HUES48 (cell line): ENCODE results near the gene RUNX1.
"Not testable (repeated sequence)": the region's sequence is repeated elsewhere in the genome, so short reads cannot be mapped to it uniquely, and the experiment has no call there.

Source experiments
- H3K27ac ChIP-seq: one replicate; pipeline ENCODE4 v1.7.0; 2013; ENCODE audit warnings: low read depth, low read length, inconsistent platforms
- H3K27me3 ChIP-seq: 2 replicates; pipeline ENCODE4 v1.6.1; 2013; ENCODE audit warnings: mild to moderate bottlenecking, low read length; ENCODE audit not compliant: control insufficient read depth, insufficient read depth
- H3K36me3 ChIP-seq: 2 replicates; pipeline ENCODE4 v1.6.1; 2013; ENCODE audit warnings: low read length; ENCODE audit not compliant: control insufficient read depth, insufficient read depth
- H3K4me1 ChIP-seq: 2 replicates; pipeline ENCODE4 v1.6.1; 2013; ENCODE audit warnings: mild to moderate bottlenecking, low read length; ENCODE audit not compliant: control insufficient read depth, insufficient read depth
- H3K4me3 ChIP-seq: 2 replicates; pipeline ENCODE4 v1.5.1; 2013; ENCODE audit warnings: mild to moderate bottlenecking, low read depth, low read length
- H3K9ac ChIP-seq: 2 replicates; pipeline ENCODE4 v1.6.1; 2013; ENCODE audit warnings: mild to moderate bottlenecking, low read depth, low read length, moderate library complexity
- H3K9me3 ChIP-seq: 2 replicates; pipeline ENCODE4 v1.6.1; 2013; ENCODE audit warnings: low read length; ENCODE audit not compliant: control insufficient read depth, insufficient read depth

The RUNX1 gene

GRCh38 chr21:35002879-35003722, 46.0 kb downstream of the RUNX1 start:
- Histone ChIP-seq H3K36me3 (no peaks in the 10 kb centered on the region), H3K9ac (no peak overlapping the region), H3K4me1 (no peaks in the 10 kb centered on the region), H3K9me3 (no peaks in the 10 kb centered on the region), H3K27ac (no peak overlapping the region), H3K4me3 (no peak overlapping the region), H3K27me3 (no peaks in the 10 kb centered on the region)

- no peak overlapping the region for H3K9ac ChIP-seq
- H3K9me3 ChIP-seq, result no peaks in the 10 kb centered on the region
- no peak overlapping the region for H3K4me3 ChIP-seq
- H3K36me3 ChIP-seq, result no peaks in the 10 kb centered on the region
- no peak overlapping the region for H3K27ac ChIP-seq
- no peaks in the 10 kb centered on the region for H3K27me3 ChIP-seq
- H3K4me1 ChIP-seq, result no peaks in the 10 kb centered on the region; the same call in 1 of the 2 replicates
Observed at GRCh38 chr21:34999397-34999941, 49.6 kb downstream of the RUNX1 start.

DNA sequence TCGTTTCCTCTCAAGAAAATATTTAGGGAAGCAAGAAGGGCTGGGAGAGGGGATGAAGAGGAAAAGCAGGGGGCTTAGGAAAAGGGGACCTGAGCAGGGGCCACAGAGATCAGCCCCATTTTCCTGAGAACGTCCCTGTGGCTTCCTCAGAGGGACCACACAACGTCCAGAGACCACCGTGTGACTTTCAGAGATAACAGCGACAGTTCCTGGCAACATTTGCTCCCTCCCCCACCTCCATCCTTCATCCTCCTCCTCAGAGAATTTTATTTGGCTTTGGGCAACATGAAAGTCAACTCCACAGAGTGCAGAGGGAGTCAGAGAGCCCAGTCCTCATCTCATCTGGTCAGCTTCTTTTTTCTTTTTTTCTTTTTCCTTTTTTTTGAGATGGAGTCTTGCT, 50.9 kb downstream of the RUNX1 start:
- H3K27me3 ChIP-seq, result no peaks in the 10 kb centered on the region
- H3K4me3 ChIP-seq, result no peak overlapping the region
- H3K9ac ChIP-seq, result no peak overlapping the region
- no peaks in the 10 kb centered on the region for H3K36me3 ChIP-seq
- no peak overlapping the region for H3K27ac ChIP-seq
- H3K4me1 ChIP-seq, result no peaks in the 10 kb centered on the region; the same call in 1 of the 2 replicates
- H3K9me3 ChIP-seq, result no peaks in the 10 kb centered on the region

DNA sequence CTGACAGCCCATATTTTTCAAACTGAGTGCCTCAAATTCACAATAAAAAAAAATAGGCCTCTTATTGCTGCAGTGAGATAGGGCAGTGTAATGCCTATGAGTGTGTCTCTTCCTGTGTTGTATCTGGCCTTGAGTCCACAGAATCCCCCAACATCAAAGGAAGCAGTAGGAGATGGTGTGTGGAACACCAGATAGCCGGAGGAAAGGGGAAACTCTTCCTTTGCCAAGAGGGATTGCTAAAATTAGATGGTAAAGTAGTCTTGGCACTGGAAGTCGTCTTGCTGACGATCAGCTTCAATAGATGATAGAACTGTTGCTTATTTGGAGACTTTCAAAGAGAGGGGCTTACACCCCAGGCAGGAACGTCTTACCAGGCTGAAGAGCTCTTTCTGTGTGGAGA, 51.8 kb downstream of the RUNX1 start:
- H3K9me3 ChIP-seq, result no peaks in the 10 kb centered on the region
- H3K27ac ChIP-seq, result no peak overlapping the region
- no peaks in the 10 kb centered on the region for H3K27me3 ChIP-seq
- H3K36me3 ChIP-seq, result no peaks in the 10 kb centered on the region
- H3K9ac ChIP-seq, result no peak overlapping the region
- H3K4me1 ChIP-seq, result no peaks in the 10 kb centered on the region; the same call in 1 of the 2 replicates
- no peak overlapping the region for H3K4me3 ChIP-seq

GRCh38 chr21:34996304-34997101, 52.6 kb downstream of the RUNX1 start:
- H3K4me3 ChIP-seq, result no peak overlapping the region
- H3K27me3 ChIP-seq, result no peaks in the 10 kb centered on the region
- no peak overlapping the region for H3K9ac ChIP-seq
- H3K36me3 ChIP-seq, result no peaks in the 10 kb centered on the region
- no peak overlapping the region for H3K27ac ChIP-seq
- H3K4me1 ChIP-seq, result no peaks in the 10 kb centered on the region; the same call in 1 of the 2 replicates
- H3K9me3 ChIP-seq, result no peaks in the 10 kb centered on the region

GRCh38 chr21:34995979-34996303, 53.2 kb downstream of the RUNX1 start:
- no peak overlapping the region for H3K9ac ChIP-seq
- H3K27ac ChIP-seq, result no peak overlapping the region
- no peaks in the 10 kb centered on the region for H3K27me3 ChIP-seq
- no peaks in the 10 kb centered on the region for H3K9me3 ChIP-seq
- no peak overlapping the region for H3K4me3 ChIP-seq
- H3K36me3 ChIP-seq, result no peaks in the 10 kb centered on the region
- H3K4me1 ChIP-seq, result no peaks in the 10 kb centered on the region; the same call in 1 of the 2 replicates

- no peak overlapping the region for H3K9ac ChIP-seq
- no peaks in the 10 kb centered on the region for H3K36me3 ChIP-seq
- no peak overlapping the region for H3K27ac ChIP-seq
- no peaks in the 10 kb centered on the region for H3K9me3 ChIP-seq
- no peaks in the 10 kb centered on the region; the same call in 1 of the 2 replicates for H3K4me1 ChIP-seq
- no peak overlapping the region for H3K4me3 ChIP-seq
- H3K27me3 ChIP-seq, result no peaks in the 10 kb centered on the region
Observed at GRCh38 chr21:34994766-34995631, 54.1 kb downstream of the RUNX1 start.

DNA sequence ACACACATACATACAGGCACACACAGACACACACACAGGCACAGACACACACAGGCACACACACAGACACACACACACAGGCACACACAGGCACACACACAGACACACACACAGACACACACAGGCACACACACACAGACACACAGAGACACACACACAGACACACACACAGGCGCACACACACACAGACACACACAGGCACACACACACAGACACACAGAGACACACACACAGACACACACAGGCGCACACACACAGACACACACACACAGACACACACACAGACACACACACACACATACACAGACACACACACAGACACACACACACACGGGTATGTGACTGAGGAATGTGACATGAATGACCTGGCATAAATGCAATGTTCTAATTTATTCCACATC, 55.6 kb downstream of the RUNX1 start:
- not testable (repeated sequence) for H3K27ac ChIP-seq, H3K27me3 ChIP-seq, H3K9me3 ChIP-seq, H3K9ac ChIP-seq, H3K4me1 ChIP-seq, H3K4me3 ChIP-seq, H3K36me3 ChIP-seq

DNA sequence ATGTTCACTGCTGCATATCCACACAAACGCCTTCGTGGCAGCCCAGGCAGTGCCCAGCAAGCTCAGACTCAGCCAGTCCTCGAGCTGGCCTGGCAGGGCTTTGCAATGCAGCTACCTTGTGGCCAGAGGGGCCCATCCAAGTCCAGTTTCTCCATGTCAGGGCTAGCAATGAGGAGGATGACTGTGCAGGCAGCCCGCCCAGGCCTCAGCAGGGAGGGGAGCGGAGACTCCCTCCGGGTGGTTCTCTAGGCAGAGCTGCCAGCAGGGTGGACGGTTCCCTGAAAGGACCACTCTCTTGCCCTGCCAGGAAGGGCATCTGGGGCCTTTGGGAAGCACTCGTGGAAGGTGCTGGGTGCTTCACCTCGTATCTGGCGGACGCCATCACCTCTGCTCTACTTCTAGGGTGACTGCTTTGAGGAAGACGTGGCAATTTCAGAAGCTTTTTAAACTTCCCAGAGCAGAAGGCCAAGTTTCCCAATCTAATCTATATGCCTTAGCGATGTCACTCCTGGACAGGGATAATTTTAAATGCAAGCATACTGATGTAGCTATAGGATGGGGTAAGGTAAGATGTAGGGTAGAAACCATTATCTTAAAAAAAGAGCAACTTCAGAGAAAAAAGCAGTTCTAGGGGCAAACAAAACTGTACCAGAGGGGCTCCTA, 56.2 kb downstream of the RUNX1 start:
- Histone ChIP-seq H3K27ac (no peak overlapping the region), H3K27me3 (peaks cover 5% of the 10 kb centered on the region; the same call in 1 of the 2 replicates), H3K4me3 (no peak overlapping the region), H3K9ac (no peak overlapping the region), H3K9me3 (no peaks in the 10 kb centered on the region), H3K4me1 (no peaks in the 10 kb centered on the region; the same call in 1 of the 2 replicates), H3K36me3 (no peaks in the 10 kb centered on the region)

DNA sequence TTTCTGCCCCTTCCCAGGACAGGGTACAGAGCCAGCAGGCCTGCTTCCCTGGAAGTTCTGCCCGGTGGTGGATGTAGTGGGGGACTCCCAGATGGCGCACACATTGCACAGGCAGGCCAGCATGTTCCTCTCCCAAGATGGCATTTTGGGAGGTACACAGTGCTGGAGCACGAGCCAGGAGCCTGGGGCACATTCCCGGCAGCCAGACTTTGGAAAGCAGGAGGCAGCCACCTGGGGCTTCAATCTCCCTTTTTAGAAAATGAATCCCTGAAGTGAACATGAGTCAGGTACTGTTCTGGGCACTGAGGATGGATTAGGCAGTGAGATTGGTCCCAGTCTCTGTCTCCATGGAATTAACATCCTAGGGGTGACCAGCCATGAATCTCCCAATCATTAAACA, 56.9 kb downstream of the RUNX1 start:
- H3K36me3 ChIP-seq, result no peaks in the 10 kb centered on the region
- H3K9me3 ChIP-seq, result no peaks in the 10 kb centered on the region
- H3K4me3 ChIP-seq, result no peak overlapping the region
- peaks cover 10% of the 10 kb centered on the region for H3K27me3 ChIP-seq
- H3K27ac ChIP-seq, result no peak overlapping the region
- H3K9ac ChIP-seq, result no peak overlapping the region
- H3K4me1 ChIP-seq, result peaks cover 3% of the 10 kb centered on the region; the same call in 1 of the 2 replicates
